GM19467 (cell line): ENCODE results near the gene SPDYE6.
A peak's percentile ranks its signal among the peaks of the same experiment; 100 is the strongest.
"Not testable (repeated sequence)": the region's sequence is repeated elsewhere in the genome, so short reads cannot be mapped to it uniquely, and the experiment has no call there.

ENCODE experiments used
- ATAC-seq: cut with Tn5 transposase; IDR thresholded peaks from one replicate; pipeline ENCODE4 v1.9.1; 2021; ENCODE audit warnings: mild to moderate bottlenecking, moderate library complexity; ENCODE audit not compliant: unreplicated experiment

Gene SPDYE6

GRCh38 chr7:102356344-102356743 lies at the start of gene SPDYE6:
Gene SPDYE6, minus strand, starts transcription at chr7:102356444. Its CDS starts 421 bp downstream, at chr7:102356023.
- not testable (repeated sequence) for ATAC-seq

GRCh38 chr7:102404862-102405188 lies 48.6 kb upstream of the SPDYE6 start:
- not testable (repeated sequence) for ATAC-seq

GRCh38 chr7:102404005-102404861 lies 48.0 kb upstream of the SPDYE6 start:
- peak; percentile 74 for ATAC-seq

- ATAC-seq, result no peak
These were observed 47.3 kb upstream of the SPDYE6 start for GRCh38 chr7:102403563-102403962.

DNA sequence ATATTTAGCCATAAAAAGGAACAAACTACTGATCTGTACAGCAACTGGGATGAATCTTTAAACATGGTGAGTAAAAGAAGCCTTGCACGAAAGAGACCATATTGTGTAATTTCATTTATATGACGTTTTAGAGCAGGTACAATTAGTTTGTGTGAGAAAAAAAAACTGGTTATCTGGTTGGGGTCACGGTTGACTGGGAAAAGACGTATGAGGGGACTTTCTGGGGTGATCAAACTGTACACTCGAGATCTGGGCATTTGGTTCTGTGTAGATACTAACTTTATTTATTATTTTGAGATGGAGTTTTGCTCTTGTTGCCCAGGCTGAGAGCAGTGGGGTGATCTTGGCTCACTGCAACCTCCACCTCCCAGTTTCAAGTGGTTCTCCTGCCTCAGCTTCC lies 44.1 kb upstream of the SPDYE6 start:
- ATAC-seq, result no peak

- ATAC-seq, result no peak
These were observed 42.3 kb upstream of the SPDYE6 start for GRCh38 chr7:102398543-102398942.

DNA sequence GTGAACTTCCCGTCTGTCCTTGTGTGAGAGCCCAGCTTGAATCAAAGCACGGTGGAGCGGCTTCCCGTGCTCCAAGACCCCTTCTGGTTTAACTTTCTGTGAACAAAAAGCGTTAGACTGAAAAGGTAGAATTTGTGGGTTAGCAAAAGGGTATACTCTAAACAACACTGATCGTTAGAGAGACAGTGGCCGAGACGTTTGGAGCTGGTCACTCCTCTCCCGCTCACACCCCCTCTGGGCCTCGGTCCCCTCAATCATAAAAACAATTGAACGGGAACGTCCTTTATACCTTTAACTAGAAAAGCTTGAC lies 40.4 kb upstream of the SPDYE6 start:
- ATAC-seq, result no peak

- peak; percentile 96 for ATAC-seq
These were observed 39.8 kb upstream of the SPDYE6 start, which contains the start of gene PRKRIP1 for GRCh38 chr7:102395873-102396709. Gene PRKRIP1, plus strand, starts transcription at chr7:102396363. Its CDS starts 49 bp downstream, at chr7:102396412.

DNA sequence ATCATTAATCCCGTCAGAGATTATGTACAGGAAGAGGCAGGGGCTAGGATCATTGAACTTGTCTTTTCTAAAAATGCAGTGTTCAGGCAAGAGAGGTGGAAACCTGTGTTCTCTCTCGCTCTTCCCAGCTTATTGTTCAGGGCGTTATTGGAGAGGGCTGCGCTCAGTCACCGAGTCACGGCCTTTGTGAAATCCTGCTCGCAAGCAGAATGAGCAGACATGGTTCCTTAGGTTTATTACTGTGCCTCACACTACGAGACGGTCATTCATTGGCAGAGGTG lies 39.3 kb upstream of the SPDYE6 start:
- ATAC-seq, result no peak

DNA sequence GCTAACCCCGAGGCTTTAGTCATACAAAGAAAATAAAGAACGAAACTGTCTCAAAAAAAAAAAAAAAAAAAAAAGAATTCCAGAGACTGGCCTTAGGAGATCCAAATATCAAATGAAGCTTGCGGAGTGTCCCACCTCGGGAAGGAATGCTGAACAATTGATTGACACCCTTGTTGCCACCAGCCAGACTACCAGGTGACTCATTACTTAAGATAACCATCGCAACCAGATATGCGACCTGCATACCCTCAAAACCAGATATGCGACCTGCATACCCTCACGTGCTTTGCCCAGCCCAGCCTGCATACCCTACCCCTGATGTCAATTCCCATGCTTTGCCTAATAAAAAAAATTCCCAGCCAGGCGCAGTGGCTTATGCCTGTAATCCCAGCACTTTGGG lies 37.2 kb upstream of the SPDYE6 start:
- ATAC-seq, result no peak

DNA sequence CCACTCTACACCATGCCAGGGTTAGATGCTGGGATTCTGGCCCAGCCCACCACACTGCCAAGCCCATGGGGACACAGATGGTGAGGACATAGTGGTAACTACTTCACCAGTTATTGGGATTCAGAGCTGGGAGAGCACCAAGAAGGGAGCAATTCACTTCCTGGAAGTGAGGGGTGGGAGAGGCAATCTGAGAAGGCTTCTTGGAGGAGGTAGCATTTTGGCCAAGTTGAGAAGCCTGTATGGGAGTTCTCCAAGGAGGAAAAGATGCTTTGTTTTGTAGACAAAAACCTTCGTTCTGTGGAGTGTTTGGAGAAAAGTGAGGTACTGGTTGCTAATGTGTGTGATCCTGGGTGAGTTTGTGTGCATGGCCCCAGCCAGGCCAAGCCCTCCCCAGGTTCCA lies 36.1 kb upstream of the SPDYE6 start:
- ATAC-seq, result no peak

DNA sequence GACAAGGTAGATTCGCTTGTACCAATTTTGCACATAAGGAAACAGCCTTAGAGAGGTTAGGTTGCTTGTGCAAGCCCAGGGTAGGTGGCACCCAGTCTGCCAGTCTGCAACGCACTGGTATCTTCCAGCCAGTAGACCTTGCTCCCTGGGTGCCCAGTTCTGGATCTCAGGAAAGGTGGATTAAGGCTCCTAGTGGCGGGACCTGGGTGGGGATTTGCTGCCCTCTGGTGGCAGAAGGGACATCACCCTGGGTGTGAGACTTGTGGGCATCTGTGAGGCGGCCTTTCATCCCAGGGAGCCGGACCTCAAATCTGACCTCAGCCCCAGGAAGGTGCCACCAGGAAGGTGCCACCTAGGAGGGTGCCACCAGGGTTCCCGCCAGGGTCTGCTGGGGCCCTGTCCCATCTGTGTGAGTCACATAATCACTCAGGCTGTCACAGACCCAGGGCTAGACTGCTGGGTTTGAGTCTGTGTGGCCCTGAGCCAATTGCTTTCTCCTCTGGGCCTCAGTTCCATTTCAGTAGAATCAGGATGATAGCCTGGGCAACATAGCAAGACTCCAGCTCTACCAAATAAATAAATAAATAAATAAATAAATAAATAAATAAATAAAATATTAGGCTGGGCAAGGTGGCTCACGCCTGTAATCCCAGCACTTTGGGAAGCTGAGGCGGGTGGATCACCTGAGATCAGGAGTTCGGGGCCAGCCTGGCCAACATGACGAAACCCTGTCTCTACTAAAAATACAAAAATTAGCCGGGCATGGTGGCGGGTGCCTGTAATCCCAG lies 34.6 kb upstream of the SPDYE6 start:
- no peak for ATAC-seq

DNA sequence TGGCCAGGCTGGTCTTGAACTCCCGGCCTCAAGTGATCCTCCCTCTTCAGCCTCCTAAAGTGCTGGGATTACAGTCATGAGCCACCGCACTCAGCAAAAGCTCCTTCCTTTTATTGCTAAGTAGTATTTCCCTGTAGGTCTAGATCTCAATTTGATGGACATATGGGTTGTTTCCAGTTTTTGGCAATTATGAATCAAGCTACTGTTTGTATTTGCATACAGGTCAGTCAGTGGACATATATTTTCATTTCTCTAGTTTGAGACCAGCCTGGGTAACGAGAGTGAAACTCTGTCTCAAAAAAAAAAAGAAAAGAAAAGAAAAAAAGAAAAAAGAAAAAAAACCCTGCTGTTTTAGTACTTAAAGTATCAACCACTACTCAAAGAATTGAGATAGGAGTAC lies 33.6 kb upstream of the SPDYE6 start:
- no peak for ATAC-seq

DNA sequence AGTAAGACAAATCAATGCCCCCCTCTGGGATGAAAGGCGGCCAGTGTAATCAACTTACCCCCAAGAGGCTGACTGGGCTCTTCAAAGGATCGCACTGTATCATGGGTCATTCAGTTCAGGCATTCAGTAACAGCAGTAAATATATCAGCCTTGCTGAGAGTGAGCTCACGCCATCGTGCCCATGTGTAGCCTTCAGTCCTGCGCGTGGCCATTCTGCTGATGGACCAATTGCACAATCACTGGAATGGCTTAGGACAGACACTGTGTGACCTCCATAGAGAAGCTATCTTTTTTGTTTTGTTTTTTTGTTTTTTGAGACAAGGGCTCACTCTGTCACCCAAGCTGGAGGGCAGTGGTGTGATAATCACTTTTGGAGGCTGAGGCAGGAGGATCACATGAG lies 30.8 kb upstream of the SPDYE6 start:
- ATAC-seq, result no peak

DNA sequence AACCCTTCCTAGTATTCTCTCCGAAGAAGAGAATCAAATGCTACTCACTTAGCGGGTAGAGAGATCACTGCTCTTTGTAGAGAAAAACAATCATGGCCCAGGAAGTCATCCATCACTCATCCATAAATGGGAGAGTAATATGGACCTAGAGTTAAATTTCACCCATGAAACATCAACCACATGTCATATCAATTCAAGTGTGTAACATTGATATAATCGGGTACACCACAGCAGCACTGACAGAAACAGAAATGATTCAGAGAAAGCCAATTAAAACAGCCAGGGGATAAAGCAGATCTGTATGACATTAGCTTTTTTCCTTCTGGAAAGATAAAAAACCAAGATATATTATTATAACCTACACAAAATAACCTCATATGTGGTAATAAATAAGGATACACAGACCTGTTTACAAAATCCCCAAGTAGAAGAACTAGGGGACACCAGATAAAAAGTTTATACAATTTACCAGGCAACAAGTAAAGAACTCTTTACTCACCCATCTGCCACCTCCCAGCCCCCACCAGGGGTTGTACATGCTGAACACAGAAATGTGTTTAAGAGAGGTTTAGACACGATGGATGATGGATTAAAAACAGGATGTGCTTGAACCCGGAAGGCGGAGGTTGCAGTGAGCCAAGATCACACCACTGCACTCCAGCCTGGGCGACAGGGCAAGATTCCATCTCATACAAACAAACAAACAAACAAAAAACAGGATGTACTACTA lies 25.6 kb upstream of the SPDYE6 start:
- not testable (repeated sequence) for ATAC-seq

DNA sequence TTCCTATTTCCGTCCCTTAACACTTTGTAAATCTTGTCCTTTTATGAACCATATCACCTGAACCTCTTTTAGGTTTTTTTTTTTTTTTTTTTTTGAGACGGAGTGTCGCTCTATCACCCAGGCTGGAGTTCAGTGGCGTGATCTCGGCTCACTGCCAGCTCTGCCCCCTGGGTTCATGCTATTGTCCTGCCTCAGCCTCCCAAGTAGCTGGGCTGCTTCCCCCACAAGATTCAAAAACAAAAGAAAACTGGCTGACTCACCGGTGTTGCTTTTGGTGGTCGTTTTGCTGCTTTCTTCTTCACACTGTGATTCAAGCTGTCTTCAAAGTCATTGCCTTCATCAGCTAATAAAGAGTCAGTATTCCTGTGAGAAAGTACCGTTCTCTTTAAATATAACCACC lies 24.6 kb upstream of the SPDYE6 start:
- not testable (repeated sequence) for ATAC-seq

DNA sequence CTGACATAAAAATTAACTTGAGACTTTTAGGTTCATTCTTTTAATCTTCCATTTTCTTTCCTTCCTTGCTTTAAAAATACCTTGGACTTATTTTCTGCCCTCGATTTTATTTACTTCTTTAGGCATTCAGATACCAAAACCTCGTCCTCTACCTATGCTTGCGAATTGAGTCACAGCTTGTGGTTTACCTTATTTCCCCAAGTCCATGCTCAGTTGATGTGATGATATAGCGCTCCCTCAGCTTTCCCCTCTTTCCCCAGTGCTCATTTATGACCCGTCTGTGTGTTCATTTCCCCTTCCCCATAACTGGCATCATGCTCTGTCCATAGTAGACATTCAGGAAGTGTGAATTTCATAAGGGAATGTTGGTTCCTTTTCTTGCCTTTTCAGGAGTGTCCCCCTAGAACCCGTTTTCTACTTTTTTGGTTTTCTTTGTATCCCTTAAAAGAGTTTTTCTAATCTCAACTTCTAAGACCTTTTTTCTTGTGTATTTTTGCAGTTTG lies 20.8 kb upstream of the SPDYE6 start:
- no peak for ATAC-seq

DNA sequence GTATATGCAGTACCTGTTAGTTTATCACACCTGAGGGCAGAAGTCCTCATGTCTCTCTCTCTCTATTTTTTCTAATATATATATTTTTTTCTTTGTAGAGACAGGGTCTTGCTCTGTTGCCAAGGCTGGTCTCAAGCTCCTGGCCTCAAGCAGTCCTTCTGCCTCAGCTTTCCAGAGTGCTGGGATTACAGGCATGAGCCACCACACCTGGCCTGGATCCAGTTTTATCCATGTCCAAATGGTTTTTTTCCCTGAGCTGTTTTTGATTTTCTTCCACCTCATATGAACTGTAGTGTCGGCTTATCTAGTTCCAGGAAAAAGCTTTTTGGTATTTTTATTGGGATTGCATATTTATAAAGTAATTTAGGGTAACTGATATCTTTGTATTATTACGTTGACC lies 16.6 kb upstream of the SPDYE6 start:
- not testable (repeated sequence) for ATAC-seq

DNA sequence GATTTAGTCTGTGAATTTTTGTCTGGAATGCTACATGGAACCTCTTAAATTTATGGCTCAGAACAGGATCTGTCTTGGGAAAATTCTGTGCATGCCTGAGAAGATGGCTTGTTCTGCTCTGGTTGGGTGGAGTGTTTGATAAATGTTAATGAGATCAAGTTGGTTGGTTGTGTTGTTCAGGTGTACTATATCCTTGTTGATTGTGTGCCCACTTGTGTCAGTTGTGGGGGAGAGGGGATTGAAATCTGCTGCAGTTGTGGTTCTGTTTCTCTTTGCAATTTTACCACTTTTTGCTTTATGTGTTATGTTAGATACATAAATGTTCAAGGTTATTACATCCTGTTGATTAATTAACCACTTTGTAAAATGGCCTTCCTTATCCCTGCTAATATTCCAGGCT lies 13.8 kb upstream of the SPDYE6 start:
- ATAC-seq, result not testable (repeated sequence)

DNA sequence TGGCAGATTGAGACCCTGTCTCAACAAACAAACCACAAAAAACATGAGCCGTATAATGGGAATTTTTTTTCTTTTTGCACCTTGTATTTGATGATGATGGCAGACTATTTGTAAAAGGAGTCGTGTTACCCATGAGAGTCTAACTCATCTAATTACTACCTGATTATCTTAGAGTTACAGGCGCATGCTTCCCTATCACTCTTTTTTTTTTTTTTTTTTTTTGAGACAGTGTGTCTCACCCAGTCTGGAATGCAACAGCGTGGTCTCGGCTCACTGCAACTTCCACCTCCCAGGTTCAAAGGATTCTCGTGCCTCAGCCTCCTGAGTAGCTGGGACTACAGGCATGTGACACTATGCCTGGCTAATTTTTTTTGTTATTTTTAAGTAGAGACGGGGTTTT lies 9.1 kb upstream of the SPDYE6 start:
- not testable (repeated sequence) for ATAC-seq
